HepG2 (cell line): ENCODE measurements around the gene TCF19. TPM values are rescaled to one million over a fixed set of nuclear protein-coding genes. Genes with fewer than 3 reads are reported as not detected.
A peak's percentile ranks its signal among the peaks of the same experiment; 100 is the strongest.

Experiments
- ESRRA ChIP-seq: sonication (generic); formaldehyde crosslinking; IDR thresholded peaks from 2 replicates; pipeline ENCODE4 v1.5.1; 2020; ENCODE audit warnings: mild to moderate bottlenecking, low read depth, missing genetic modification reagents
- HNRNPLL ChIP-seq: fragments of 200-400 bp; formaldehyde crosslinking; IDR thresholded peaks from 2 replicates; pipeline ENCODE4 v1.6.1; 2017; ENCODE audit warnings: mild to moderate bottlenecking, low read depth, low read length; ENCODE audit not compliant: poor library complexity, severe bottlenecking
- HOXA5 ChIP-seq: sonication (generic); formaldehyde crosslinking; IDR thresholded peaks from 2 replicates; pipeline ENCODE4 v1.4.0; 2020; ENCODE audit warnings: missing genetic modification reagents
- MTERF4 ChIP-seq: sonication (generic); formaldehyde crosslinking; IDR thresholded peaks from 2 replicates; pipeline ENCODE4 v1.8.0; 2023; ENCODE audit warnings: mild to moderate bottlenecking, missing genetic modification reagents
- NFYC ChIP-seq: IDR thresholded peaks from 2 replicates; pipeline ENCODE4 v1.6.1; 2016; ENCODE audit warnings: missing genetic modification reagents, missing compliant biosample characterization
- PRDM10 ChIP-seq: sonication (generic); formaldehyde crosslinking; IDR thresholded peaks from 2 replicates; pipeline ENCODE4 v1.4.0; 2020; ENCODE audit warnings: low read depth, missing genetic modification reagents
- RBFOX2 ChIP-seq: fragments of 200-400 bp; formaldehyde crosslinking; IDR thresholded peaks from 2 replicates; pipeline ENCODE4 v1.6.1; 2017; ENCODE audit warnings: low read depth, mild to moderate bottlenecking, low read length
- SP1 ChIP-seq, 2 experiments: fragments of 450-650 bp in 1 of 2; sonication (generic) in 1 of 2; formaldehyde crosslinking in 1 of 2; IDR thresholded peaks; 2 replicates each; pipeline versions ENCODE4 v1.4.0 to v1.6.1; 2016 to 2020; ENCODE audit warnings: missing genetic modification reagents in 1 of 2
- TEF ChIP-seq: sonication (generic); formaldehyde crosslinking; IDR thresholded peaks from 2 replicates; pipeline ENCODE4 v1.5.0; 2020; ENCODE audit warnings: missing genetic modification reagents
- ZBTB4 ChIP-seq: sonication (generic); formaldehyde crosslinking; IDR thresholded peaks from 2 replicates; pipeline ENCODE4 v1.4.0; 2020; ENCODE audit warnings: missing genetic modification reagents, mild to moderate bottlenecking, borderline replicate concordance
- ZHX1 ChIP-seq: sonication (generic); formaldehyde crosslinking; IDR thresholded peaks from 2 replicates; pipeline ENCODE4 v1.8.1; 2022; ENCODE audit warnings: low read depth, mild to moderate bottlenecking, missing genetic modification reagents
- ZNF790 ChIP-seq: sonication (generic); formaldehyde crosslinking; IDR thresholded peaks from 2 replicates; pipeline ENCODE4 v1.8.0; 2022; ENCODE audit warnings: missing genetic modification reagents, mild to moderate bottlenecking, borderline replicate concordance
- polyA plus RNA-seq, 8 experiments: library from polyadenylated mRNA; depleted of rRNA in 3 of 8; stranded (reverse) in 7 of 8; unstranded in 1 of 8; fragments of >200 nt; fragmentation: Illumina TruSeq in 4 of 8; extraction: Trizol in 4 of 8; gene quantifications; 2 replicates each; pipeline versions ENCODE4 v1.2.1 to v1.2.3, GENCODE V29; 2011 to 2016; ENCODE audit warnings: low read depth in 4 of 8, missing spikeins in 1 of 8, mixed read lengths in 1 of 8; ENCODE audit not compliant: insufficient read depth in 1 of 8
- total RNA-seq, 5 experiments: library from RNA; depleted of rRNA; stranded (reverse); fragments of >200 nt; fragmentation: Illumina TruSeq; extraction: Trizol; gene quantifications; 2 replicates each; pipeline ENCODE4 v1.2.3, GENCODE V29; 2016; ENCODE audit warnings: low read depth in 1 of 5
- TF ChIP-seq, protein P1 (sequence below): IDR thresholded peaks from 2 replicates; pipeline ENCODE4 v1.6.1; 2016; ENCODE audit warnings: missing compliant biosample characterization, missing genetic modification reagents, borderline replicate concordance

TCF19 gene
- total and polyA plus RNA-seq, 2 of the 13 experiments (the other 11 are each of a cell fraction or from before 2014, with no cell fraction given) = 4.9 to 22.2 TPM

- TF ChIP-seq ZHX1 (no peak), NFYC (CRISPR knock-in tag) (0 out of 2 replicates have a peak, but pooled peaks have one; percentile 10), ESRRA (CRISPR knock-in tag) (no peak), TEF (CRISPR knock-in tag) (no peak), MTERF4 (CRISPR knock-in tag) (peak; percentile 93), ZBTB4 (no peak), PRDM10 (CRISPR knock-in tag) (no peak), HNRNPLL (peak; percentile 57), SP1 (IDR thresholded peaks at IDR 0.05) (no peak), SP1 (CRISPR knock-in tag; IDR thresholded peaks at IDR 0.05) (peak; percentile 13; the same call in 1 of the 2 replicates), HOXA5 (CRISPR knock-in tag) (no peak), ZNF790 (CRISPR knock-in tag) (no peak), RBFOX2 (no peak)
- TF ChIP-seq, protein P1, sequence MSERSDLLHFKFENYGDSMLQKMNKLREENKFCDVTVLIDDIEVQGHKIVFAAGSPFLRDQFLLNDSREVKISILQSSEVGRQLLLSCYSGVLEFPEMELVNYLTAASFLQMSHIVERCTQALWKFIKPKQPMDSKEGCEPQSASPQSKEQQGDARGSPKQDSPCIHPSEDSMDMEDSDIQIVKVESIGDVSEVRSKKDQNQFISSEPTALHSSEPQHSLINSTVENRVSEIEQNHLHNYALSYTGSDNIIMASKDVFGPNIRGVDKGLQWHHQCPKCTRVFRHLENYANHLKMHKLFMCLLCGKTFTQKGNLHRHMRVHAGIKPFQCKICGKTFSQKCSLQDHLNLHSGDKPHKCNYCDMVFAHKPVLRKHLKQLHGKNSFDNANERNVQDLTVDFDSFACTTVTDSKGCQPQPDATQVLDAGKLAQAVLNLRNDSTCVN (CRISPR knock-in tag) = no peak
Observed at GRCh38 chr6:31158863-31159855, 770 bp downstream of the TCF19 start (continued).
